ENCODE results near the gene CTNND2. TPM values are rescaled to one million over a fixed set of nuclear protein-coding genes. Genes with fewer than 3 reads are reported as not detected.

Gene CTNND2
- total RNA-seq, 2 experiments from 2014 or later, result not detected

DNA sequence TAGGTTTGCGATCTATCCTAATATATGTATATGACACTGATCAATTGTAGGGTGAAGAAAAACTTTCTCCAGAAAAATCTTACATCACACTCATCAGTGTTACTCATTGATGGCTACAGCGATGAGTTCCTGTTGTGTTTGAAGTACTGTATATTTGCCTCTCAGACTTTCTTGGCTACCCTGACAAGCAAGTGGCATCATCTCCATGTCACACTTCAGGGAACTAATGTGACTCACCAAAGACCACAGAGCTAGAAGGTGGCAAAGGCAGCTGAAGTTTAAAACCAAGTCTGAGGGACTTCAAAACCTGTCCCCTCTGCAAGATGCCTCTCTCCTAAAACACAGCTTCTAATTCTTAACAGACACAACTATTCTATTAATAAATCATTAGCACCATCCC lies 451.4 kb downstream of the CTNND2 start:
- ChIA-PET POLR2A (no interaction called here), CTCF (no interaction called here)
- H3K27me3 Mint-ChIP-seq, result no peaks in the 10 kb centered on the region
- no peaks in the 10 kb centered on the region for H3K9me3 Mint-ChIP-seq
- H3K36me3 Mint-ChIP-seq (ENCODE audit: low read depth), result no peaks in the 10 kb centered on the region
- no peak overlapping the region for H3K4me3 Mint-ChIP-seq
- TF ChIP-seq, protein P1, sequence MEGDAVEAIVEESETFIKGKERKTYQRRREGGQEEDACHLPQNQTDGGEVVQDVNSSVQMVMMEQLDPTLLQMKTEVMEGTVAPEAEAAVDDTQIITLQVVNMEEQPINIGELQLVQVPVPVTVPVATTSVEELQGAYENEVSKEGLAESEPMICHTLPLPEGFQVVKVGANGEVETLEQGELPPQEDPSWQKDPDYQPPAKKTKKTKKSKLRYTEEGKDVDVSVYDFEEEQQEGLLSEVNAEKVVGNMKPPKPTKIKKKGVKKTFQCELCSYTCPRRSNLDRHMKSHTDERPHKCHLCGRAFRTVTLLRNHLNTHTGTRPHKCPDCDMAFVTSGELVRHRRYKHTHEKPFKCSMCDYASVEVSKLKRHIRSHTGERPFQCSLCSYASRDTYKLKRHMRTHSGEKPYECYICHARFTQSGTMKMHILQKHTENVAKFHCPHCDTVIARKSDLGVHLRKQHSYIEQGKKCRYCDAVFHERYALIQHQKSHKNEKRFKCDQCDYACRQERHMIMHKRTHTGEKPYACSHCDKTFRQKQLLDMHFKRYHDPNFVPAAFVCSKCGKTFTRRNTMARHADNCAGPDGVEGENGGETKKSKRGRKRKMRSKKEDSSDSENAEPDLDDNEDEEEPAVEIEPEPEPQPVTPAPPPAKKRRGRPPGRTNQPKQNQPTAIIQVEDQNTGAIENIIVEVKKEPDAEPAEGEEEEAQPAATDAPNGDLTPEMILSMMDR (IDR thresholded peaks at IDR 0.05), result no peak
- intact Hi-C loops (cut with micrococcal nuclease), result no loop called here
- H3K4me1 Mint-ChIP-seq (ENCODE audit: low read depth), result no peaks in the 10 kb centered on the region
- no peak for ATAC-seq
- no peak for DNase-seq
- no peak overlapping the region for H3K27ac Mint-ChIP-seq

DNA sequence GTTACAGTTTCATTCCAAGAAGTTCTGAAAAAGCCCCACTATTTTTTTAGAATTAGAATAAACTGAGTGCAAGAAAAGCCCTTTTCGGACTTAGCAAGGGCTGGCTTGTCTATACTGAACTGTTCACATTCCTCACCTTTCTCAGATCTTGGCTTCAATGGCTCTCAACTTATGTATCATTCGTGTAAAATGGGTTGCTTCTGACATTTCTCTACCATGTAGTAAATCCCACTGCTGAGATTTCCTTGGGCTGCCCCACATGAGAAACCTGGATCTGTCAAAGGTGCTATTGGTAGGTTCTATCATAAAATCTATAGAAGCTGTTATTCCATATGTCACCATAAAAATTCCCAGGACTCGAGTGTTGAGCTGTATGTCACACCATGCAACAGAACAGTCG lies 454.3 kb downstream of the CTNND2 start:
- ChIA-PET POLR2A (no interaction called here), CTCF (no interaction called here)
- H3K27ac Mint-ChIP-seq, result no peak overlapping the region
- H3K9me3 Mint-ChIP-seq, result no peaks in the 10 kb centered on the region
- DNase-seq, result no peak
- no peaks in the 10 kb centered on the region for H3K27me3 Mint-ChIP-seq
- ATAC-seq, result no peak
- H3K36me3 Mint-ChIP-seq (ENCODE audit: low read depth), result no peaks in the 10 kb centered on the region
- TF ChIP-seq, protein P1 (IDR thresholded peaks at IDR 0.05), result no peak
- H3K4me3 Mint-ChIP-seq, result no peak overlapping the region
- no peaks in the 10 kb centered on the region for H3K4me1 Mint-ChIP-seq (ENCODE audit: low read depth)
- intact Hi-C loops (cut with micrococcal nuclease), result no loop called here

DNA sequence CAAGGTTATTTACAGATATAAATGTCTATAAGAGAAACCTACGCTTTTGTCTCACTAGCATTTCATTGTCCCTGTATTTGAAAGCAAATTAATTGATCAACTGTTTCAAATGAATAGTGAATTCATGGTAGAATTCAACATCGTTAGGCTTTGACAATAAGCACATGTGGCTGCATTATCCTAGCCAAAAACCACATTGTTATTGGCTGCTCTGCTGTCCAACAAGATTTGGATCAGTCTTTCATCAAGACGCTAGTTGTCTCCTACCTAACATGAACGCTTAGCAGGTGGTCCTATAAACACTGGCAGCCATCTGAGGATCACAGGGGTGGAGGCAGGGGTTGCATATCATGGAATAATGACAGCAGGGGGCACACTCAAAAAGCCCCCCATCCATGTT lies 455.0 kb downstream of the CTNND2 start:
- H3K4me1 Mint-ChIP-seq (ENCODE audit: low read depth), result no peaks in the 10 kb centered on the region
- CTCF ChIA-PET, result no interaction called here
- no peaks in the 10 kb centered on the region for H3K36me3 Mint-ChIP-seq (ENCODE audit: low read depth)
- no peaks in the 10 kb centered on the region for H3K9me3 Mint-ChIP-seq
- DNase-seq (no peak), ATAC-seq (no peak)
- H3K4me3 Mint-ChIP-seq, result no peak overlapping the region
- no peaks in the 10 kb centered on the region for H3K27me3 Mint-ChIP-seq
- H3K27ac Mint-ChIP-seq, result no peak overlapping the region
- TF ChIP-seq, protein P1 (IDR thresholded peaks at IDR 0.05), result no peak
- intact Hi-C loops (cut with micrococcal nuclease), result no loop called here
- POLR2A ChIA-PET, result no interaction called here

DNA sequence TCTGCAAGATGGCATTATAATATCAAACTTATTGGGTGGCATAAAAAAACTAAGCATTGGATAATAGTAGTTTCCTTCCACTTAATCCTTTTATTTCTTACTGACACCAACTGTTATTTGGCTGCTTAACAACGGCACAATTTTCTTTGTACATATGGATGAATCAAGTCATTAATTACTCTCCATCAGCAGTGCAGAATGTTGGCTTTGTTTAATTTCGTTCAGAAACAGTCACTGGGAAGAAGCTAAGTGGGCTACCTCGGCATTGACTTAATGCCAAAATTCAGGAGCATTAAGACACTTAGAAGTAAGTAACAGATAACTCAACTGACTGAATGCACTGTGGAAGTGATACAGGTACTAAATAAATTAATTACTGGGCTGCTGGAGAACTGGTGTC lies 460.4 kb downstream of the CTNND2 start:
- DNase-seq, result no peak
- H3K27ac Mint-ChIP-seq, result no peak overlapping the region
- no peak for ATAC-seq
- H3K36me3 Mint-ChIP-seq (ENCODE audit: low read depth), result no peaks in the 10 kb centered on the region
- intact Hi-C loops (cut with micrococcal nuclease), result no loop called here
- H3K27me3 Mint-ChIP-seq, result no peaks in the 10 kb centered on the region
- no peak overlapping the region for H3K4me3 Mint-ChIP-seq
- ChIA-PET CTCF (no interaction called here), POLR2A (no interaction called here)
- no peaks in the 10 kb centered on the region for H3K4me1 Mint-ChIP-seq (ENCODE audit: low read depth)
- no peaks in the 10 kb centered on the region for H3K9me3 Mint-ChIP-seq
- TF ChIP-seq, protein P1 (IDR thresholded peaks at IDR 0.05), result no peak

DNA sequence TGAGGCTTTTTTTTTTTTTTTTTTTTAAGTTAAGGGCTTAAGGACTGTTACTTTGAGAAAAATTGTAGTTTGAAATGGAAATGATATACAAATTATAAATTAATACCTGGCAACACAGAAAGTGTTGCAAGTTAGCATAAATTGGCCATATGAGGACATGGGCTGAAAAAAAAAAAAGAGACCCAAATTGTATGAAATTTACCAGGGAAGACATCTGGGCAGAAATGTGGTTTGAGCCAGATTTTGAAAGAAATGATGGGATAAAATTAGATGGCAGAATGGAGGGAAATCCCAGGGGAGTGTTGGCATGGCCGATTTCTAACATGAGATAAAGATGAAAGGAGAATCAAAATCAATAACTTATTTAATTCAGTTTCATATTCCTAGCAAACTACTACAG lies 472.1 kb downstream of the CTNND2 start:
- H3K4me1 Mint-ChIP-seq (ENCODE audit: low read depth), result no peaks in the 10 kb centered on the region
- CTCF ChIA-PET, result no interaction called here
- H3K9me3 Mint-ChIP-seq, result no peaks in the 10 kb centered on the region
- H3K4me3 Mint-ChIP-seq, result no peak overlapping the region
- TF ChIP-seq, protein P1 (IDR thresholded peaks at IDR 0.05), result no peak
- POLR2A ChIA-PET, result no interaction called here
- ATAC-seq (no peak), DNase-seq (no peak)
- intact Hi-C loops (cut with micrococcal nuclease), result no loop called here
- no peak overlapping the region for H3K27ac Mint-ChIP-seq
- H3K36me3 Mint-ChIP-seq (ENCODE audit: low read depth), result no peaks in the 10 kb centered on the region
- peaks cover 2% of the 10 kb centered on the region for H3K27me3 Mint-ChIP-seq

Data from activated CD8-positive, alpha-beta T cell treated with anti-CD3 and anti-CD28 coated beads for 36 hours (primary cell).